Upper lobe of left lung (tissue), 4 donors: ENCODE data around the gene UBE2S.

Experiments used
- EP300 ChIP-seq, 4 donors: sonication (generic); formaldehyde crosslinking; IDR thresholded peaks; one replicate each; pipeline ENCODE4 v1.5.1; 2017; ENCODE audit warnings: antibody characterized with exemption in 4 of 4, control low read depth in 2 of 4
- POLR2A ChIP-seq, 4 donors: fragments of 450-650 bp; IDR thresholded peaks; one replicate each; pipeline ENCODE4 v1.5.1; 2016 to 2017; ENCODE audit warnings: antibody characterized with exemption in 4 of 4, mild to moderate bottlenecking in 2 of 4
- POLR2AphosphoS5 ChIP-seq, 2 donors: sonication (generic); formaldehyde crosslinking; IDR thresholded peaks; one replicate each; pipeline ENCODE4 v1.5.1; 2017; ENCODE audit warnings: antibody characterized with exemption in 2 of 2
- TF ChIP-seq, protein P1 (sequence below), 6 experiments: fragments of 450-650 bp in 4 of 6; fragments of 200-600 bp in 2 of 6; sonication (generic) in 2 of 6; IDR thresholded peaks; one replicate each; pipeline ENCODE4 v1.5.1; 2016 to 2019; ENCODE audit warnings: antibody characterized with exemption in 6 of 6

DNA sequence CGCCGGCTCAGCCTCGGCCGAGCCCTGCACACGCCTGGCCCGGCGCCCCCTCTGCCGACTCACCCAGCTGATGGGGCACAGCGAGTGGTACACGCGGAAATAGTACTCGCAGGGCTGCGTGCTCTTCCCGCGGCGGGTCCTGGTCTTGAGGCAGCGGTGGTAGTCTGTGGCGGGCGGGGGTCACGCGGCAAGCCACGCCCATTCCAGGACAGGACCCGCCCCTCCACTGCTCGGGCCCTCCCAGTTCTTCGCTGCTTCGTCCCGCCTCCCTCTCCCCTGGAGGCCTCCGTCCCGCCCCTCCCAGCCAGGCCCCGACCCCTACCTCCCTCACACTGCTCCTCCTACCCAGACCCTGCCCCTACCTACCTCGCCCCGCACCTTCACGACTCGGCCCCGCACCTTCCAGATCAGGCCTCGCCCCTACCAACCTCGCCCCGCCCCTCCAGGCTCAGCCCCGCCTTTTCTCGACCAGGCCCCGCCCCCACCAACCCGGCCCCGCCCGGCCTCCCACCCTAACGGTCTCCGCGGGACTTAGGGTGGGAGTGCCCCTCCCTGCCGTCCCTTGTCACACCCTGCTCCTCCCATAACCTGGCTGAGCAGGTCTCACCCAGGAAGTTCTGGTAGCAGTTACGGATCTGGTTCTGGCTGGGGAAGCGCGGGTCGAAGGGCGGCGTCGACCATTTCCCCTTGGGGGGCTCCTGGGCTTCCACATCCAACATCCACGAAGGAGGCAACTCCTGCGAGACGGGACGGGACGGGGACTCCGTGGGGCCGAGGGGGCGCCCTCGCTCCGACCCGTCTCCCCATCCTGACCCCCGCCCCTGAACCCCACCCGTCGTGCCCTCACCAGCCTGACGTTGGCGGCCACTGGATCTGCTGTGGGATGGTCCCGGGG, 53.5 kb downstream of the UBE2S start:
- TF ChIP-seq, protein P1, sequence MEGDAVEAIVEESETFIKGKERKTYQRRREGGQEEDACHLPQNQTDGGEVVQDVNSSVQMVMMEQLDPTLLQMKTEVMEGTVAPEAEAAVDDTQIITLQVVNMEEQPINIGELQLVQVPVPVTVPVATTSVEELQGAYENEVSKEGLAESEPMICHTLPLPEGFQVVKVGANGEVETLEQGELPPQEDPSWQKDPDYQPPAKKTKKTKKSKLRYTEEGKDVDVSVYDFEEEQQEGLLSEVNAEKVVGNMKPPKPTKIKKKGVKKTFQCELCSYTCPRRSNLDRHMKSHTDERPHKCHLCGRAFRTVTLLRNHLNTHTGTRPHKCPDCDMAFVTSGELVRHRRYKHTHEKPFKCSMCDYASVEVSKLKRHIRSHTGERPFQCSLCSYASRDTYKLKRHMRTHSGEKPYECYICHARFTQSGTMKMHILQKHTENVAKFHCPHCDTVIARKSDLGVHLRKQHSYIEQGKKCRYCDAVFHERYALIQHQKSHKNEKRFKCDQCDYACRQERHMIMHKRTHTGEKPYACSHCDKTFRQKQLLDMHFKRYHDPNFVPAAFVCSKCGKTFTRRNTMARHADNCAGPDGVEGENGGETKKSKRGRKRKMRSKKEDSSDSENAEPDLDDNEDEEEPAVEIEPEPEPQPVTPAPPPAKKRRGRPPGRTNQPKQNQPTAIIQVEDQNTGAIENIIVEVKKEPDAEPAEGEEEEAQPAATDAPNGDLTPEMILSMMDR (IDR thresholded peaks at IDR 0.05): no peak
- TF ChIP-seq POLR2AphosphoS5 (IDR thresholded peaks at IDR 0.05) (no peak), POLR2A (IDR thresholded peaks at IDR 0.05) (no peak), EP300 (IDR thresholded peaks at IDR 0.05) (no peak)
